Upper lobe of left lung (tissue), 6 donors: ENCODE measurements around the gene KLF3. TPM values are rescaled to one million over a fixed set of nuclear protein-coding genes. Genes with fewer than 3 reads are reported as not detected.
"Not testable (repeated sequence)": the region's sequence is repeated elsewhere in the genome, so short reads cannot be mapped to it uniquely, and the experiment has no call there.

Experiments used
- ATAC-seq, 2 donors: fragments of 200-7000 bp; cut with Tn5 transposase; one replicate each; pipeline ENCODE4 v1.9.1; 2022; ENCODE audit warnings: mild to moderate bottlenecking in 2 of 2, moderate library complexity in 2 of 2; ENCODE audit not compliant: low FRiP score in 2 of 2
- DNase-seq, 2 donors: peaks; one replicate each; pipeline ENCODE4 v3.0.0-alpha.2; 2019 to 2020
- H3K27ac ChIP-seq, 4 donors: fragments of 200-600 bp; sonication (generic); one replicate each; pipeline ENCODE4 v1.5.1; 2016 to 2019
- H3K27me3 ChIP-seq, 4 donors: fragments of 200-600 bp; sonication (generic); one replicate each; pipeline ENCODE4 v1.5.1; 2017 to 2019
- H3K36me3 ChIP-seq, 4 donors: fragments of 200-600 bp; sonication (generic); one replicate each; pipeline ENCODE4 v1.5.1; 2016 to 2019
- H3K4me1 ChIP-seq, 4 donors: fragments of 200-600 bp; sonication (generic); one replicate each; pipeline ENCODE4 v1.5.1; 2018 to 2019
- H3K4me3 ChIP-seq, 4 donors: fragments of 200-600 bp; sonication (generic); one replicate each; pipeline ENCODE4 v1.5.1; 2017 to 2019; ENCODE audit warnings: mild to moderate bottlenecking in 2 of 4, moderate library complexity in 1 of 4
- H3K9me3 ChIP-seq, 4 donors: fragments of 200-600 bp; sonication (generic); one replicate each; pipeline ENCODE4 v1.5.1; 2018 to 2019
- EP300 ChIP-seq, 4 donors: sonication (generic); formaldehyde crosslinking; IDR thresholded peaks; one replicate each; pipeline ENCODE4 v1.5.1; 2017; ENCODE audit warnings: antibody characterized with exemption in 4 of 4, control low read depth in 2 of 4
- POLR2A ChIP-seq, 4 donors: fragments of 450-650 bp; IDR thresholded peaks; one replicate each; pipeline ENCODE4 v1.5.1; 2016 to 2017; ENCODE audit warnings: antibody characterized with exemption in 4 of 4, mild to moderate bottlenecking in 2 of 4
- POLR2AphosphoS5 ChIP-seq, 2 donors: sonication (generic); formaldehyde crosslinking; IDR thresholded peaks; one replicate each; pipeline ENCODE4 v1.5.1; 2017; ENCODE audit warnings: antibody characterized with exemption in 2 of 2
- WGBS, 2 donors: methylation state at CpG; one replicate each; pipeline ENCODE4 v1.1.5; 2017 to 2018; 5-methylcytosine and 5-hydroxymethylcytosine counted together
- total RNA-seq, 6 donors: library from RNA; depleted of rRNA in 4 of 6; stranded (reverse); fragments of >200 nt in 4 of 6; gene quantifications; one replicate each; pipeline versions ENCODE4 v1.1.0 to v1.2.1, GENCODE V29; 2016 to 2021
- TF ChIP-seq, protein P1 (sequence below), 6 experiments: fragments of 450-650 bp in 4 of 6; fragments of 200-600 bp in 2 of 6; sonication (generic) in 2 of 6; IDR thresholded peaks; one replicate each; pipeline ENCODE4 v1.5.1; 2016 to 2019; ENCODE audit warnings: antibody characterized with exemption in 6 of 6
- donor health status: DM: no; HTN: no; CAD: no; lungs with moderate emphysema.
- donor health status: DM: no; HTN: yes; CAD: no; lungs with severe emphysema.

Gene KLF3
- total RNA-seq, 6 donors from 2014 or later = 32.5 to 73.9 (median 48.3) TPM

DNA sequence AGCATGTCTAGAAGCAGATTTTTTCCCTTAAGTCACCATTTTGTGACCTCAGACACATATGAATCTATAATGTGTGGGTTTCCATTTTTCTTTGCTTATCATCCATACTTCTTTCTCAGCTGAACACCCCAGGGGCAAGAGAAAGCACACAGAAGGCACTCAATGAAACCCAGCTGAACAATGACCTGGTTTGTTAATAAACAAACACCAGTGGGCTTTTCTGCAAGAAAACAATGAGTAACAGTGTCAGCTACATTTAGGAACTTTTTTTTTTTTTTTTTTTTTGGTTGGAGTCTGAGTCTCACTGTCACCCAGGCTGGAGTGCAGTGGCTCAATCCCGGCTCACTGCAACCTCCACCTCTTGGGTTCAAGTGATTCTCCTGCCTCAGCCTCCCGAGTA, 40.7 kb upstream of the KLF3 start:
- no peak overlapping the region for H3K4me3 ChIP-seq
- no peak overlapping the region for H3K27ac ChIP-seq
- H3K36me3 ChIP-seq = no peaks in the 10 kb centered on the region
- no peak for ATAC-seq
- TF ChIP-seq EP300 (IDR thresholded peaks at IDR 0.05) (no peak), POLR2AphosphoS5 (IDR thresholded peaks at IDR 0.05) (no peak), POLR2A (IDR thresholded peaks at IDR 0.05) (no peak)
- TF ChIP-seq, protein P1, sequence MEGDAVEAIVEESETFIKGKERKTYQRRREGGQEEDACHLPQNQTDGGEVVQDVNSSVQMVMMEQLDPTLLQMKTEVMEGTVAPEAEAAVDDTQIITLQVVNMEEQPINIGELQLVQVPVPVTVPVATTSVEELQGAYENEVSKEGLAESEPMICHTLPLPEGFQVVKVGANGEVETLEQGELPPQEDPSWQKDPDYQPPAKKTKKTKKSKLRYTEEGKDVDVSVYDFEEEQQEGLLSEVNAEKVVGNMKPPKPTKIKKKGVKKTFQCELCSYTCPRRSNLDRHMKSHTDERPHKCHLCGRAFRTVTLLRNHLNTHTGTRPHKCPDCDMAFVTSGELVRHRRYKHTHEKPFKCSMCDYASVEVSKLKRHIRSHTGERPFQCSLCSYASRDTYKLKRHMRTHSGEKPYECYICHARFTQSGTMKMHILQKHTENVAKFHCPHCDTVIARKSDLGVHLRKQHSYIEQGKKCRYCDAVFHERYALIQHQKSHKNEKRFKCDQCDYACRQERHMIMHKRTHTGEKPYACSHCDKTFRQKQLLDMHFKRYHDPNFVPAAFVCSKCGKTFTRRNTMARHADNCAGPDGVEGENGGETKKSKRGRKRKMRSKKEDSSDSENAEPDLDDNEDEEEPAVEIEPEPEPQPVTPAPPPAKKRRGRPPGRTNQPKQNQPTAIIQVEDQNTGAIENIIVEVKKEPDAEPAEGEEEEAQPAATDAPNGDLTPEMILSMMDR (IDR thresholded peaks at IDR 0.05) = no peak
- no peak for DNase-seq
- no peaks in the 10 kb centered on the region for H3K27me3 ChIP-seq
- H3K9me3 ChIP-seq = no peaks in the 10 kb centered on the region
- peaks cover 22 to 32% (median 28%) of the 10 kb centered on the region in 4 donors for H3K4me1 ChIP-seq
- WGBS, 2 donors = 78% methylated on average over 1 to 2 of the region's 2 CpGs

DNA sequence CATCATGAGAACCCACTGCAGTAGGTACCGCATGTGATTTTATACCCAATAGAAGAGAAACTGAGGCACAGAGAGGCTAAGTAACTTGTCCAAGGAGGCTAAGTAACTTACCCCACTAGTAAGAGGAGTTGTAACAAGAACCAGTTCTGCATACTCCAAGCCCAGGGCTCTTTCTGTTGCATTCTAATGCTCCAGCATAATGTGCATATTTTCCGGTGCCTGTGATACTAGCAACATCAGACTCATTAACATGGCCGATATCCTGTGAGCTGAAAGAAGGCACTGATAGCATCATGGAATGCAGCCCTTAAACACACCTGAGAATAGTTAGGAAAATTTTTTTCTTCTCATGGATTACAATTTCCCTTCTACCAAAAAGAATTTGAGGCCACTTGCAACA, 39.7 kb upstream of the KLF3 start:
- 94 to 97% methylated on average over 3 of the region's 3 CpGs for WGBS, 2 donors
- H3K9me3 ChIP-seq = no peaks in the 10 kb centered on the region
- no peak for ATAC-seq
- peaks cover 22 to 32% (median 28%) of the 10 kb centered on the region in 4 donors for H3K4me1 ChIP-seq
- no peak overlapping the region for H3K4me3 ChIP-seq
- TF ChIP-seq EP300 (IDR thresholded peaks at IDR 0.05) = no peak
- no peak for TF ChIP-seq POLR2A (IDR thresholded peaks at IDR 0.05)
- TF ChIP-seq, protein P1 (IDR thresholded peaks at IDR 0.05) = no peak
- TF ChIP-seq POLR2AphosphoS5 (IDR thresholded peaks at IDR 0.05) = no peak
- H3K36me3 ChIP-seq = no peaks in the 10 kb centered on the region
- no peak overlapping the region for H3K27ac ChIP-seq
- DNase-seq = no peak
- no peaks in the 10 kb centered on the region for H3K27me3 ChIP-seq

DNA sequence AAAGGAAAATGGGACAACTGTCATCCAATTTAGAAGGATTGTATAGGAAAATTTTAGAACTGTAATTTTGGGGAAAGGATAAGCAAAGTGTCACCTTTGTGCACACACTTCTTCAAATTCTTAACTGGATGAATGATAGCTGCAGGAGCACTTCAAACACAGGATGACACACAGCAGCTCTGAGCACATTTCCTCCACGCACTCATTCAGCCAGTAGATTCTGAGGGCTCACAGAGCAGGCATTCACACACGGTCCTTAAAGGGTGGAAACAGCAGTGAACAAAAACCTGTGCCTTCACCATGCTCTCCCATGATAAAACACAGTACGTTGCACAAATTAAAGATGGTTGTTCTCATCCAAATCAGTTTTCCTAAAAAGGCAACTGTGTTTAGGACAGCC, 38.5 kb upstream of the KLF3 start:
- TF ChIP-seq, protein P1 (IDR thresholded peaks at IDR 0.05) = no peak
- no peak for TF ChIP-seq POLR2AphosphoS5 (IDR thresholded peaks at IDR 0.05)
- TF ChIP-seq EP300 (IDR thresholded peaks at IDR 0.05) = no peak
- TF ChIP-seq POLR2A (IDR thresholded peaks at IDR 0.05) = no peak
- Histone ChIP-seq H3K27ac (no peak overlapping the region), H3K36me3 (no peaks in the 10 kb centered on the region), H3K4me3 (no peak overlapping the region), H3K27me3 (no peaks in the 10 kb centered on the region), H3K4me1 (peaks cover 13 to 20% (median 17%) of the 10 kb centered on the region in 4 donors), H3K9me3 (no peaks in the 10 kb centered on the region)
- WGBS, 2 donors = 73 to 88% methylated on average over 3 of the region's 3 CpGs
- no peak for ATAC-seq
- no peak for DNase-seq

DNA sequence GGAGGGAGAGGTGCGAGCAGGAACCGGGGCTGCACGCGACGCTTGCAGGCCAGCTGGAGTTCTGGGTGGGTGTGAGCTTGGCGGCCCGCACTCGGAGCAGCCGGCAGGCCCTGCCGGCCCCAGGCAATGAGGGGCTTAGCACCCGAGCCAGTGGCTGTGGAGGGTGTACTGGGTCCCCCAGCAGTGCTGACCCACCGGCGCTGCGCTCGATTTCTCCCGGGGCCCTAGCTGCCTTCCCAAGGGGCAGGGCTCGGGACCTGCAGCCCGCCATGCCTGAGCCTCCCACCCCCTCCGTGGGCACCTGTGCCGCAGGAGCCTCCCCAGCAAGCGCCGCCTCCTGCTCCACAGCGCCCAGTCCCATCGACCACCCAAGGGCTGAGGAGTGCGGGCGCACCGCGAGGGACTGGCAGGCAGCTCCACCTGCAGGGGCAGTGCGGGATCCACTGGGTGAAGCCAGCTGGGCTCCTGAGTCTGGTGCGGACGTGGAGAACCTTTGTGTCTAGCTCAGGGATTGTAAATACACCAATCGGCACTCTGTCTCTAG, 37.0 kb upstream of the KLF3 start:
- not testable (repeated sequence) for H3K27ac ChIP-seq, H3K9me3 ChIP-seq, H3K4me1 ChIP-seq, H3K4me3 ChIP-seq, ATAC-seq, H3K36me3 ChIP-seq, H3K27me3 ChIP-seq
- WGBS, 2 donors = 90 to 99% methylated on average over 22 to 23 of the region's 32 CpGs
- DNase-seq = peak in 1 of 2 donors; percentile 76

DNA sequence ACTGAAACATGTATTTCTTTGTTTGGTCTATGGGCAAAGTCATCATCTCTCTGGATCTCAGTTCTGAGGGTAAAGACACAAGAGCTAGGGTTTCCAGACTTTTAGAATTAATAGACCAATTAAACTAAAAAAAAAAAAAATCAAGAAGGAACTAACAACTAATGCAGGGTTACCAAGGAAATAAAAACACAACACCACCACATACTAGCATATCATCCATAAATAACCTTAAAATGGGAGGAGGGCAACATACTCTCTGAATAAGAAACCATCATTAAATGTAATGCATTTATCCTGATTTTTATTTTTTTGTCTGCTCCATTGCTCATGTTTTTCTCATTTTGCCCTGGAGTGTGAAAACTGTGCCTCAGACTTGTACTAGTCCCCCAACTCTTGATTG, 33.5 kb upstream of the KLF3 start:
- Histone ChIP-seq H3K36me3 (no peaks in the 10 kb centered on the region), H3K27me3 (no peaks in the 10 kb centered on the region), H3K27ac (no peak overlapping the region), H3K4me1 (peaks cover 0 to 3% (median 0%) of the 10 kb centered on the region in 4 donors), H3K4me3 (no peak overlapping the region), H3K9me3 (no peaks in the 10 kb centered on the region)
- DNase-seq (no peak), ATAC-seq (no peak)
- TF ChIP-seq, protein P1 (IDR thresholded peaks at IDR 0.05) = no peak
- TF ChIP-seq POLR2A (IDR thresholded peaks at IDR 0.05) (no peak), POLR2AphosphoS5 (IDR thresholded peaks at IDR 0.05) (no peak), EP300 (IDR thresholded peaks at IDR 0.05) (no peak)
